GM23338 (cell line): ENCODE measurements around the gene TNRC18. TPM values are rescaled to one million over a fixed set of nuclear protein-coding genes. Genes with fewer than 3 reads are reported as not detected.

ENCODE experiments used
- ATAC-seq: fragments of 200-7000 bp; cut with Tn5 transposase; 3 replicates; pipeline ENCODE4 v1.9.1; 2020
- DNase-seq: peaks from one replicate; pipeline ENCODE4 v3.0.0-alpha.2; 2015; ENCODE audit warnings: low spot score
- H2AFZ ChIP-seq: fragments of 200-600 bp; sonication (generic); 2 replicates; pipeline ENCODE4 v1.8.0; 2016; ENCODE audit warnings: antibody characterized with exemption, mild to moderate bottlenecking, moderate library complexity
- H3F3A ChIP-seq: fragments of 200-600 bp; sonication (generic); replicated peaks from 2 replicates; pipeline ENCODE4 v1.8.0; 2017; ENCODE audit warnings: antibody characterized with exemption, mixed run types, low read depth
- H3K27ac ChIP-seq: fragments of 200-600 bp; sonication (generic); 2 replicates; pipeline ENCODE4 v1.6.1; 2016; ENCODE audit warnings: low read depth
- H3K27me3 ChIP-seq: fragments of 200-600 bp; sonication (generic); 2 replicates; pipeline ENCODE4 v1.8.0; 2016; ENCODE audit warnings: mild to moderate bottlenecking, mixed run types, moderate library complexity; ENCODE audit not compliant: insufficient read depth
- H3K36me3 ChIP-seq: fragments of 200-600 bp; sonication (generic); 2 replicates; pipeline ENCODE4 v1.8.0; 2016; ENCODE audit warnings: mild to moderate bottlenecking; ENCODE audit not compliant: insufficient read depth
- H3K4me1 ChIP-seq: fragments of 200-600 bp; sonication (generic); 2 replicates; pipeline ENCODE4 v1.8.0; 2016; ENCODE audit warnings: mild to moderate bottlenecking, moderate library complexity; ENCODE audit not compliant: insufficient read depth
- H3K4me2 ChIP-seq: fragments of 200-600 bp; sonication (generic); 2 replicates; pipeline ENCODE4 v1.7.1; 2017; ENCODE audit warnings: mixed run types
- H3K4me3 ChIP-seq: fragments of 200-600 bp; sonication (generic); 2 replicates; pipeline ENCODE4 v1.6.1; 2016; ENCODE audit warnings: mixed run types
- H3K79me2 ChIP-seq: fragments of 200-600 bp; sonication (generic); replicated peaks from 2 replicates; pipeline ENCODE4 v1.8.0; 2017; ENCODE audit warnings: mild to moderate bottlenecking; ENCODE audit not compliant: insufficient read depth
- H3K9me2 ChIP-seq: fragments of 200-600 bp; sonication (generic); 2 replicates; pipeline ENCODE4 v1.8.0; 2017; ENCODE audit not compliant: insufficient read depth
- H4K20me1 ChIP-seq: fragments of 200-600 bp; sonication (generic); replicated peaks from 2 replicates; pipeline ENCODE4 v1.8.0; 2017; ENCODE audit warnings: mild to moderate bottlenecking; ENCODE audit not compliant: insufficient read depth
- H3K27ac Mint-ChIP-seq: 2 replicates; pipeline ENCODE4 v1.8.0; 2020; ENCODE audit warnings: inconsistent platforms, mild to moderate bottlenecking, moderate library complexity, mixed read lengths
- H3K27me3 Mint-ChIP-seq: 3 replicates; pipeline ENCODE4 v1.8.0; 2022; ENCODE audit warnings: low read depth, mild to moderate bottlenecking, moderate library complexity, mixed read lengths, inconsistent platforms; ENCODE audit not compliant: insufficient read depth, poor library complexity
- H3K36me3 Mint-ChIP-seq: 3 replicates; pipeline ENCODE4 v1.8.0; 2021; ENCODE audit warnings: low read depth, mild to moderate bottlenecking, inconsistent platforms, moderate library complexity, mixed read lengths
- H3K4me1 Mint-ChIP-seq: 3 replicates; pipeline ENCODE4 v1.8.0; 2020; ENCODE audit warnings: mild to moderate bottlenecking, inconsistent platforms, mixed read lengths
- H3K4me3 Mint-ChIP-seq: 3 replicates; pipeline ENCODE4 v1.8.0; 2021; ENCODE audit warnings: moderate library complexity, mild to moderate bottlenecking, inconsistent platforms, mixed read lengths
- H3K9me3 Mint-ChIP-seq: 3 replicates; pipeline ENCODE4 v1.8.0; 2020; ENCODE audit warnings: moderate library complexity, mild to moderate bottlenecking, inconsistent platforms, mixed read lengths
- EZH2phosphoT487 ChIP-seq: fragments of 200-600 bp; sonication (generic); IDR thresholded peaks from one replicate; pipeline ENCODE4 v1.8.1; 2018; ENCODE audit warnings: antibody characterized with exemption; ENCODE audit not compliant: unreplicated experiment
- NANOG ChIP-seq: IDR thresholded peaks from 2 replicates; pipeline ENCODE4 v1.6.1; 2016; ENCODE audit warnings: antibody characterized with exemption, borderline replicate concordance
- POLR2AphosphoS5 ChIP-seq: IDR thresholded peaks from 2 replicates; pipeline ENCODE4 v1.6.1; 2016; ENCODE audit warnings: antibody characterized with exemption, low read depth
- REST ChIP-seq: IDR thresholded peaks from one replicate; pipeline ENCODE4 v1.6.1; 2018; ENCODE audit warnings: antibody characterized with exemption; ENCODE audit not compliant: unreplicated experiment
- STAT1 ChIP-seq: IDR thresholded peaks from one replicate; pipeline ENCODE4 v1.6.1; 2016; ENCODE audit warnings: antibody characterized with exemption; ENCODE audit not compliant: unreplicated experiment
- ZNF114 ChIP-seq: fragments of 250-450 bp; sonication (Bioruptor Pico); IDR thresholded peaks from 2 replicates; pipeline ENCODE4 v1.5.0; 2020; ENCODE audit warnings: mild to moderate bottlenecking, moderate library complexity
- ZNF331 ChIP-seq: fragments of 250-450 bp; sonication (Bioruptor Pico); IDR thresholded peaks from 2 replicates; pipeline ENCODE4 v1.5.0; 2020; ENCODE audit warnings: low read depth, mild to moderate bottlenecking, moderate library complexity
- ZNF462 ChIP-seq: fragments of 250-450 bp; sonication (Bioruptor Pico); IDR thresholded peaks from 2 replicates; pipeline ENCODE4 v1.5.0; 2020; ENCODE audit warnings: mild to moderate bottlenecking, moderate library complexity
- polyA plus RNA-seq: library from polyadenylated mRNA; unstranded; fragments of >200 nt; fragmentation: Nextera tagmentation; extraction: Ambion mirVana; gene quantifications from 2 replicates; pipeline ENCODE4 v1.2.1, GENCODE V29; 2016
- total RNA-seq: library from RNA; depleted of rRNA; stranded (reverse); fragments of >200 nt; shearing (Covaris generic); gene quantifications from 2 replicates; pipeline ENCODE4 v1.2.3, GENCODE V29; 2014

TNRC18 gene
- total and polyA plus RNA-seq, 2 experiments from 2014 or later: 2.1 to 17.5 TPM

GRCh38 chr7:5356751-5357119 is 66.9 kb downstream of the TNRC18 start:
- Histone ChIP-seq H3K4me1 (peaks cover 4% of the 10 kb centered on the region; the same call in 1 of the 2 replicates), H3F3A (0 out of 2 replicates have a peak, but pooled peaks cover 8% of the 10 kb centered on the region), H3K4me3 (no peak overlapping the region), H3K4me2 (no peak overlapping the region), H3K9me2 (no peaks in the 10 kb centered on the region), H3K79me2 (no peaks in the 10 kb centered on the region), H4K20me1 (no peaks in the 10 kb centered on the region), H3K27me3 (peaks cover 9% of the 10 kb centered on the region; the same call in 1 of the 2 replicates), H3K36me3 (no peaks in the 10 kb centered on the region), H3K27ac (no peak overlapping the region), H2AFZ (no peak overlapping the region)
- TF ChIP-seq POLR2AphosphoS5 (no peak), ZNF462 (CRISPR knock-in tag) (no peak), EZH2phosphoT487 (no peak), NANOG (no peak), REST (no peak), STAT1 (no peak), ZNF114 (CRISPR knock-in tag) (no peak), ZNF331 (CRISPR knock-in tag) (no peak)
- H3K9me3 Mint-ChIP-seq: peaks cover 3% of the 10 kb centered on the region; the same call in 2 of the 3 replicates
- H3K4me3 Mint-ChIP-seq: no peak overlapping the region
- peaks cover 41% of the 10 kb centered on the region for H3K27me3 Mint-ChIP-seq
- peaks cover 14% of the 10 kb centered on the region; the same call in 2 of the 3 replicates for H3K36me3 Mint-ChIP-seq
- no peak overlapping the region for H3K27ac Mint-ChIP-seq
- DNase-seq: no peak
- no peak for ATAC-seq
- H3K4me1 Mint-ChIP-seq: peaks cover 24% of the 10 kb centered on the region
